GM10847 (cell line): ENCODE results near the gene SH2D3C.

Source experiments
- POLR2A ChIP-seq: IDR thresholded peaks from 2 replicates; pipeline ENCODE4 v1.6.1; 2011; ENCODE audit not compliant: insufficient read length; ENCODE audit errors: extremely low read depth

The SH2D3C gene

GRCh38 chr9:127765418-127765817, 13.0 kb downstream of the SH2D3C start:
- TF ChIP-seq POLR2A = no peak

GRCh38 chr9:127763918-127764384, 14.5 kb downstream of the SH2D3C start:
- TF ChIP-seq POLR2A = no peak

- TF ChIP-seq POLR2A = no peak
Observed at GRCh38 chr9:127762111-127762676, 16.3 kb downstream of the SH2D3C start.

- TF ChIP-seq POLR2A = no peak
Observed at GRCh38 chr9:127761491-127761956, 16.9 kb downstream of the SH2D3C start.

- no peak for TF ChIP-seq POLR2A
Observed at GRCh38 chr9:127761061-127761460, 17.4 kb downstream of the SH2D3C start.

GRCh38 chr9:127758843-127759242, 19.6 kb downstream of the SH2D3C start:
- no peak for TF ChIP-seq POLR2A

- TF ChIP-seq POLR2A = no peak
Observed at GRCh38 chr9:127756233-127756632, 22.2 kb downstream of the SH2D3C start.

GRCh38 chr9:127755061-127756060, 23.1 kb downstream of the SH2D3C start:
- TF ChIP-seq POLR2A = no peak

GRCh38 chr9:127754099-127755060, 24.1 kb downstream of the SH2D3C start:
- no peak for TF ChIP-seq POLR2A

- no peak for TF ChIP-seq POLR2A
Observed at GRCh38 chr9:127753622-127754021, 24.8 kb downstream of the SH2D3C start.

- no peak for TF ChIP-seq POLR2A
Observed at GRCh38 chr9:127753148-127753547, 25.3 kb downstream of the SH2D3C start.

- no peak for TF ChIP-seq POLR2A
Observed at GRCh38 chr9:127751269-127752054, 27.0 kb downstream of the SH2D3C start.

- TF ChIP-seq POLR2A = no peak
Observed at GRCh38 chr9:127749090-127749787, 29.2 kb downstream of the SH2D3C start.

GRCh38 chr9:127746959-127747569, 31.4 kb downstream of the SH2D3C start:
- no peak for TF ChIP-seq POLR2A
